Caco-2 (cell line): ENCODE results near the gene ZNF644. TPM values are rescaled to one million over a fixed set of nuclear protein-coding genes. Genes with fewer than 3 reads are reported as not detected.
"Not testable (repeated sequence)": the region's sequence is repeated elsewhere in the genome, so short reads cannot be mapped to it uniquely, and the experiment has no call there.

Experiments used
- BruUV-seq: library from RNA; stranded (reverse); fragments of 400-500 nt; replicated peaks from 2 replicates; lab custom pipeline; 2021; lab: Mats Ljungman, UMichigan
- CTCF ChIA-PET: fragments of 300-600 bp; sonication (Branson Sonifier 250); formaldehyde crosslinking; loops from one replicate; lab custom pipeline; 2022; ENCODE audit warnings: antibody characterized with exemption; lab: Charles Lee
- POLR2A ChIA-PET: fragments of 300-600 bp; sonication (Branson Sonifier 250); formaldehyde crosslinking; loops from one replicate; lab custom pipeline; 2022; ENCODE audit warnings: antibody characterized with exemption; lab: Charles Lee
- DNase-seq, 2 experiments: peaks; one replicate each; pipeline versions ENCODE4 v3.0.0 to v3.0.0-alpha.2; 2020 to 2022
- H3K27me3 ChIP-seq: replicated peaks from 2 replicates; pipeline ENCODE4 v1.6.0; 2011; ENCODE audit warnings: low read length; ENCODE audit not compliant: control insufficient read depth, insufficient read depth
- H3K36me3 ChIP-seq: 2 replicates; pipeline ENCODE4 v1.5.1; 2011; ENCODE audit warnings: low read length; ENCODE audit not compliant: control insufficient read depth, insufficient read depth
- H3K4me1 ChIP-seq: fragments of 250-450 bp; sonication (Bioruptor Pico); 2 replicates; pipeline ENCODE4 v1.5.1; 2020; ENCODE audit warnings: mild to moderate bottlenecking
- H3K4me3 ChIP-seq: 2 replicates; pipeline ENCODE4 v1.5.1; 2011; ENCODE audit warnings: low read depth, mild to moderate bottlenecking, control low read depth, low read length
- H3K9me3 ChIP-seq: fragments of 250-450 bp; sonication (Bioruptor Pico); 2 replicates; pipeline ENCODE4 v1.5.1; 2020; ENCODE audit warnings: mild to moderate bottlenecking, moderate library complexity
- H3K27ac Mint-ChIP-seq: one replicate; pipeline ENCODE4 v1.8.0; 2022; ENCODE audit warnings: mixed read lengths; ENCODE audit not compliant: unreplicated experiment
- H3K27me3 Mint-ChIP-seq: one replicate; pipeline ENCODE4 v1.8.0; 2022; ENCODE audit warnings: mixed read lengths; ENCODE audit not compliant: insufficient read depth, unreplicated experiment
- H3K36me3 Mint-ChIP-seq: one replicate; pipeline ENCODE4 v1.8.0; 2022; ENCODE audit warnings: mild to moderate bottlenecking, mixed read lengths; ENCODE audit not compliant: insufficient read depth, unreplicated experiment
- H3K4me1 Mint-ChIP-seq: one replicate; pipeline ENCODE4 v1.8.0; 2022; ENCODE audit warnings: low read depth, mixed read lengths; ENCODE audit not compliant: unreplicated experiment
- H3K4me3 Mint-ChIP-seq: one replicate; pipeline ENCODE4 v1.8.0; 2022; ENCODE audit warnings: mild to moderate bottlenecking, moderate library complexity, mixed read lengths; ENCODE audit not compliant: unreplicated experiment
- H3K9me3 Mint-ChIP-seq: one replicate; pipeline ENCODE4 v1.8.0; 2022; ENCODE audit warnings: mixed read lengths; ENCODE audit not compliant: unreplicated experiment
- CTCF ChIP-seq, 2 experiments: fragments of 200-600 bp in 1 of 2; IDR thresholded peaks; 1 replicate in 1 of 2; 2 replicates in 1 of 2; pipeline versions ENCODE4 v1.5.1 to v1.8.0; 2011 to 2022; ENCODE audit warnings: antibody characterized with exemption in 1 of 2, control low read depth in 1 of 2, inconsistent platforms in 1 of 2, low read depth in 1 of 2, low read length in 1 of 2, mild to moderate bottlenecking in 1 of 2, moderate library complexity in 1 of 2; ENCODE audit not compliant: insufficient read depth in 1 of 2, severe bottlenecking in 1 of 2, unreplicated experiment in 1 of 2
- intact Hi-C: fragments of 100-400 bp; cut with micrococcal nuclease; formaldehyde crosslinking; loops from one replicate; pipeline ENCODE4 v1.10.0; 2022; ENCODE audit not compliant: unreplicated experiment
- total RNA-seq: library from RNA; stranded (reverse); gene quantifications from 2 replicates; pipeline ENCODE4 v1.2.3, GENCODE V29; 2022

The ZNF644 gene
- total RNA-seq, 1 experiment from 2014 or later = 32.5 TPM

- Histone ChIP-seq H3K36me3 (no peaks in the 10 kb centered on the region), H3K4me1 (no peaks in the 10 kb centered on the region), H3K27me3 (no peaks in the 10 kb centered on the region), H3K4me3 (no peak overlapping the region), H3K9me3 (no peaks in the 10 kb centered on the region)
- Mint-ChIP-seq H3K9me3 (no peaks in the 10 kb centered on the region), H3K27ac (no peak overlapping the region), H3K36me3 (no peaks in the 10 kb centered on the region), H3K27me3 (no peaks in the 10 kb centered on the region), H3K4me3 (no peak overlapping the region), H3K4me1 (no peaks in the 10 kb centered on the region)
- DNase-seq = no peak
- intact Hi-C loops = no loop called here
- BruUV-seq = no TSS peak
- POLR2A ChIA-PET = interaction anchor here (0.9 kb wide), 1 partner anchor 25 kb away, joined by 3 read pairs; no protein-coding TSS in a partner anchor
- CTCF ChIA-PET = no interaction called here
- no peak for TF ChIP-seq CTCF (IDR thresholded peaks at IDR 0.05; ENCODE audit: insufficient read depth in 1 of 2, low read depth in 1 of 2, low read length in 1 of 2, severe bottlenecking in 1 of 2, unreplicated experiment in 1 of 2)
Measured at GRCh38 chr1:91046766-91047165, 24.9 kb upstream of the ZNF644 start.

GRCh38 chr1:91045284-91045683 lies 23.4 kb upstream of the ZNF644 start:
- no peaks in the 10 kb centered on the region for H3K9me3 Mint-ChIP-seq
- ChIA-PET CTCF (no interaction called here), POLR2A (no interaction called here)
- H3K27me3 Mint-ChIP-seq = no peaks in the 10 kb centered on the region
- no peaks in the 10 kb centered on the region for H3K4me1 Mint-ChIP-seq
- no peaks in the 10 kb centered on the region for H3K27me3 ChIP-seq
- no peak for DNase-seq
- BruUV-seq = no TSS peak
- H3K9me3 ChIP-seq = no peaks in the 10 kb centered on the region
- no peak overlapping the region for H3K4me3 Mint-ChIP-seq
- H3K4me1 ChIP-seq = no peaks in the 10 kb centered on the region
- no peaks in the 10 kb centered on the region for H3K36me3 ChIP-seq
- intact Hi-C loops = no loop called here
- no peak overlapping the region for H3K4me3 ChIP-seq
- TF ChIP-seq CTCF (IDR thresholded peaks at IDR 0.05; ENCODE audit: insufficient read depth in 1 of 2, low read depth in 1 of 2, low read length in 1 of 2, severe bottlenecking in 1 of 2, unreplicated experiment in 1 of 2) = no peak
- no peaks in the 10 kb centered on the region for H3K36me3 Mint-ChIP-seq
- H3K27ac Mint-ChIP-seq = no peak overlapping the region

- H3K4me3 Mint-ChIP-seq, H3K9me3 Mint-ChIP-seq, H3K36me3 Mint-ChIP-seq, H3K4me1 ChIP-seq, H3K27me3 Mint-ChIP-seq, H3K36me3 ChIP-seq, CTCF ChIA-PET, H3K27ac Mint-ChIP-seq, H3K27me3 ChIP-seq, DNase-seq, BruUV-seq, intact Hi-C loops, H3K4me3 ChIP-seq, H3K4me1 Mint-ChIP-seq, H3K9me3 ChIP-seq, POLR2A ChIA-PET: not testable (repeated sequence)
Measured at GRCh38 chr1:91044776-91045175, 22.9 kb upstream of the ZNF644 start.

GRCh38 chr1:91042372-91042771 lies 20.5 kb upstream of the ZNF644 start:
- H3K27me3 ChIP-seq, CTCF ChIA-PET, H3K9me3 Mint-ChIP-seq, H3K27ac Mint-ChIP-seq, POLR2A ChIA-PET, H3K36me3 ChIP-seq, H3K4me3 ChIP-seq, H3K9me3 ChIP-seq, BruUV-seq, intact Hi-C loops, H3K27me3 Mint-ChIP-seq, H3K36me3 Mint-ChIP-seq, H3K4me3 Mint-ChIP-seq, H3K4me1 ChIP-seq, DNase-seq: not testable (repeated sequence)
- peaks cover 12% of the 10 kb centered on the region for H3K4me1 Mint-ChIP-seq
